ENCODE data around the gene ACVRL1.

Gene ACVRL1

DNA sequence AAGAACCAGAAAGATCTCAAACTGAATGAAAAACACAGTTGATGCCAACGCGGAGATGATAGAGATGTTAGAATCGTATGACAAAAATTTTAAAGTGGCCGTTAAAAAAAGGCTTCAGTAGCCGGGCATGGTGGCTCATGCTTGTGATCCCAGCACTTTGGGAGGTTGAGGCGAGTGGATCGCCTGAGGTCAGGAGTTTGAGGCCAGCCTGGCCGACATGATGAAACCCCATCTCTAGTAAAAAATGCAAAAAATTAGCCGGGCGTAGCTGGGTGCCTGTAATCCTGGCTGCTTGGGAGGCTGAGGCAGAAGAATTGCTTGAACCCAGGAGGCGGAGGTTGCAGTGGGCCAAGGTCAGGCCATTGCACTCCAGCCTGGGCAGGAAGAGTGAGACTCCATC is 5.4 kb upstream of the ACVRL1 start:
- DNase-seq (ENCODE audit: low spot score): no peak
- TF ChIP-seq, protein P1, sequence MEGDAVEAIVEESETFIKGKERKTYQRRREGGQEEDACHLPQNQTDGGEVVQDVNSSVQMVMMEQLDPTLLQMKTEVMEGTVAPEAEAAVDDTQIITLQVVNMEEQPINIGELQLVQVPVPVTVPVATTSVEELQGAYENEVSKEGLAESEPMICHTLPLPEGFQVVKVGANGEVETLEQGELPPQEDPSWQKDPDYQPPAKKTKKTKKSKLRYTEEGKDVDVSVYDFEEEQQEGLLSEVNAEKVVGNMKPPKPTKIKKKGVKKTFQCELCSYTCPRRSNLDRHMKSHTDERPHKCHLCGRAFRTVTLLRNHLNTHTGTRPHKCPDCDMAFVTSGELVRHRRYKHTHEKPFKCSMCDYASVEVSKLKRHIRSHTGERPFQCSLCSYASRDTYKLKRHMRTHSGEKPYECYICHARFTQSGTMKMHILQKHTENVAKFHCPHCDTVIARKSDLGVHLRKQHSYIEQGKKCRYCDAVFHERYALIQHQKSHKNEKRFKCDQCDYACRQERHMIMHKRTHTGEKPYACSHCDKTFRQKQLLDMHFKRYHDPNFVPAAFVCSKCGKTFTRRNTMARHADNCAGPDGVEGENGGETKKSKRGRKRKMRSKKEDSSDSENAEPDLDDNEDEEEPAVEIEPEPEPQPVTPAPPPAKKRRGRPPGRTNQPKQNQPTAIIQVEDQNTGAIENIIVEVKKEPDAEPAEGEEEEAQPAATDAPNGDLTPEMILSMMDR (IDR thresholded peaks at IDR 0.05; ENCODE audit: borderline replicate concordance, control extremely low read depth, extremely low read depth, insufficient read depth, missing control alignments): no peak
- in situ Hi-C loops (cut with MboI; ENCODE audit: low sequenced_read_pairs, unreplicated experiment): no loop called here

DNA sequence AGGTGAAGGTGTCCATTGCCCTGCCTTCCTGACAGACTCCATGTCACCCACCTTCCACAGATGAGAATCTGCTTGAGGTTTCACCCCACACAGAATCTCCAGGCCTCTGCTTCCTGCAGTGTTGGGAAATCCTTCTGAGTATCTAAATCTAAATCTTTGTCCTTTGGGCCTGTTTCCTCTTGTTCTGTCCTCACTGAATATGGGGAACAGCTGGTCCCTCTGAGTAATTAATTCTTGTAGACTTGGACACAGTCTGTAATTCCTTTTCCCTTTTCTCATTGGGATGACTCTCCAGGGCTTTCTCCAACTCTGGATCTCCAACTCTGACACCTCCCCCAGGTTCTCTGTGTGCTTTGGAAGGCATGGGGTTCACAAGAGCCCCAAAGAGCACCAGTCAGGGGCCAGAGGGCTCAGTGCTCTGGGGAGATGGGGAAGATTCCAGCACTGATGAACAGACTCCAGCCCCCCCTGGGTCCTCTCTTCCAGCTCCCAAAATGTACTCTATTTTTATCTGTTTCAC is 2.3 kb upstream of the ACVRL1 start:
- DNase-seq (ENCODE audit: low spot score): no peak
- TF ChIP-seq, protein P1 (IDR thresholded peaks at IDR 0.05; ENCODE audit: borderline replicate concordance, control extremely low read depth, extremely low read depth, insufficient read depth, missing control alignments): no peak
- in situ Hi-C loops (cut with MboI; ENCODE audit: low sequenced_read_pairs, unreplicated experiment): no loop called here

DNA sequence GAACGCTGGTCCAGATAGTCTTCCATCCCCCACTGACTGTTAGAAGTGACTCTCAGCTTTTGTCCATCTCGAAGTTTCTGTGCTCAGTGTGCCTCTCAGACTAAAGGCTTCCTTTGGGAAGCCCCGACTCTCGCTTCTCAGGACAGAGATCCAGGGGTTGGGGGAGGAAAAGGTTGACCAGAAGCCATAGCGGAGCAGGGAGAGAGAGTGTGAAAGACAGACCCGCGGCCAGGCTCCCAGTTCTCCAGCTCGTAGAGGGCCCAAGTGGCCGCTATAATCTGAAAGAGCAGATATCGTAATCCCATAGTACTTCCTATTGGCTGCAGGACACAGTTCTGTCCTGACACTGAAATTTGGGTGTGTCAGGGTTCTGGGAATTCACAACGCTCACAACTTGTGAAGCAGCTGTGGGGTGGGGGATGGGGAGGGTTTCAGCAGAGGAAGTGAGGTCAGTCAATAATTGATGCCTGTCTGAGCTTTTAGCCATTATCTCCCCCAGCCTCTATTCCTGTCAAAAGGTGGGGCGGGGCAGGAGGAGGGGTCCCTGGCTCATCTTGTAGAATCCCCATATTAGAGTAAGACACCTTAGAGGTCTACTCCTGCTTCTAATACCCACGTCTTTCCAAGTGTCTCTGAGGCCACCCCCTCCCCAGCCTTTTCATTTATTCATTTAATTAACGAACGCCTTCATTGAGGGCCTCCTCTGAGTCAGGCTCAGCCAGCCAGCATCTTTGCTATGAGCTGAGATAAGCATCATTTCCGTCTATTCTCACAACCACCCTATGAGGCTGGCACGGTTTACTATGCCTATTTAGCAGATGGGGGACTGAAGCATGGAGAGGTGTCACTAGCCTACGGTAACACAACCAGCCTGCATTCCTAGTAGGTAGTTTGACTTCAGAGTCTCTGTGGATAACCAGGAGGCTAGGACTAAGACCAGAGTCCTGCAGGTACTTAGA is 1.6 kb upstream of the ACVRL1 start:
- in situ Hi-C loops (cut with MboI; ENCODE audit: low sequenced_read_pairs, unreplicated experiment): no loop called here
- no peak for DNase-seq (ENCODE audit: low spot score)

DNA sequence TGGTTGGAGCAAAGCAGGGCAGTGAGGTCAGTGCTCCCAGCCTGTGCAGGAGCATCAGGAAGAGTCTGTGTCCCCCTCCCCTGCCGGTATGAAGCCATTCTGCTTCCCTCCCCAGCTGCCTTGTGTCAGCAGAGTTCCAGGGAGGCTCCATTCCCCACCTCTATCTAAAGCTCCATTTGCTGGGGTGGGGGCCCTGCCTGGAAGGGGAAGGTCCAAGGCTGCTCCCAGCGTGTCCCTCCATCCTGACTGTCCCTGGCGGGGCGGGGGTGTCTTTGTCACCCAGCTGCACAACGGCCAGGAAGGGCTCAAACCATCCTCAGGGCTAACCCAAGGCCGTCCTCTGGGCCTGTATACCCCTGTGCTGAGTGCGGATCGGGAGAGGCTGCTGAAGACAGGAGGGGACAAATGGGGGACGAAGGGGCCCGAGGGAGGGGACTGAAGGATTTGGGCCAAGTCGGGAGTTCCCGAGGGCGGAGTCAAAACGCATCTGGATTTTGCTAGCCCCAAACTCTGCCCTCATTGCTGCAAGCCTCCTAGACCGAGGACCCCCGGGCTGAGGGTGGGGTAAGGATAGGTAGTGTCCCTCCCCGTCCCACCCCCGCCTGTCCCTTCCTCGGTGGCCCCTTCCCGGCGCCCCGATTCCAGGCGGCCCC is 748 bp upstream of the ACVRL1 start:
- TF ChIP-seq, protein P1 (IDR thresholded peaks at IDR 0.05; ENCODE audit: borderline replicate concordance, control extremely low read depth, extremely low read depth, insufficient read depth, missing control alignments): no peak
- in situ Hi-C loops (cut with MboI; ENCODE audit: low sequenced_read_pairs, unreplicated experiment): no loop called here
- no peak for DNase-seq (ENCODE audit: low spot score)

More for the DNA sequence above, 1.6 kb upstream of the ACVRL1 start:
- TF ChIP-seq, protein P1 (IDR thresholded peaks at IDR 0.05; ENCODE audit: borderline replicate concordance, control extremely low read depth, extremely low read depth, insufficient read depth, missing control alignments): no peak

DNA sequence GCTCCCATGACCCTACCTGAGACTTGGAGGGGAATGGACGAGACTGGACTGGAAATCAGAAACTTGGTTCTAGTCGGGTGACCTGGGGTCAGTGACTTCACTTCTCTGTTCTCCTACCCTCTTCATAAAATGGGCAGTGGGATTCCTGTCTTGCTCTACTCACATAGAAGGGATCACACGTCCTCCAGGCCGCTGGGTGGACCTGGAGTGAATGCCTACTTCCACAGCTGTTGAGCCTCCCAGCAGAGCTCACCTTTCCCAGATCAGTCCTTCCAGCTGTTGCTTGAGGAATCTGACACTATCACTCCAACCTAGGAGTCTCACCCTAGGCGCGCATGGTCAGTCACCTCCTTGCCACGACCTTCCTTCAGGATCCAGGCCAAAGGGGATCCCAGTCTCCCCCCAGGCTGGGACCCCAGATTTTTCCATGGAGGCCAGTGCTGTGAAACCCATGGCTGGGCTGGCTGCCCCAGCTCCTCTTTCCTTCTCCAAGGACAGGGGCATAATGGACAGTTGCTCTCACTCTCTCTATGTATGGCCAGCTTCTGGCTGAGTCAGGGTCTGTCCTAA is 637 bp downstream of the ACVRL1 start:
- in situ Hi-C loops (cut with MboI; ENCODE audit: low sequenced_read_pairs, unreplicated experiment): no loop called here
- TF ChIP-seq, protein P1 (IDR thresholded peaks at IDR 0.05; ENCODE audit: borderline replicate concordance, control extremely low read depth, extremely low read depth, insufficient read depth, missing control alignments): no peak
- no peak for DNase-seq (ENCODE audit: low spot score)

DNA sequence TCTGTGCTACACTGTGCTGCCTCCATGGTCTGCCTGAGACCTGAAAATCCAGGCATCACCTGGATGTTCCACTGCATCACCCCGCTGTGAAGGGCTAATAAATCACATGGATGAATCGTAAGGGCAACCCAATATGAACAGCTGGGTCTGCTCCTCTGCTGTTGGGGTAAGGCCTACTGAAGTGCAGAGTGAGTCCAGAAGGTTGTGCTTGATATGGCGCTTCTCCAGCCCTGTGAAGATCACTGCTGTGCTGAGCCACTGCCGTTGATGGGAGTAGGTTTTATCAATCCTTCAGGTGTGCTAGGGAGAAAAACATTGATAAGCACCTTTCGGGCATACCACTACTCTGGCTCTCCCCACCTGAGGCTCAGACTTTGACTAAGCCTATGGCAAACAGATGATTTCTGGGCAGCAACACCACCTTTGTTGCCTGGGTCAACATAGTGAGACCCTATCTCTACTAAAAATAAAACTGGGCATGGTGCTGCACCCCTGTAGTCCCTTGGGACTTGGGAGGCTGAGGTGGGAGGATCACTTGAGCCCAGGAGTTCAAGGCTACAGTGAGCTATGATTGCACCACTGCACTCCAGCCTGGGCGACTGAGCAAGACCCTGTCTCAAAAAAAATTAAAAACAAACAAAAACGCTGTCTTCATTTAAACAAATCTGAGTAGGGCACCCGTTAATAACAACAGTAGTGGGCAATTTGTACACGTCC is 1.7 kb downstream of the ACVRL1 start:
- in situ Hi-C loops (cut with MboI; ENCODE audit: low sequenced_read_pairs, unreplicated experiment): no loop called here
- TF ChIP-seq, protein P1 (IDR thresholded peaks at IDR 0.05; ENCODE audit: borderline replicate concordance, control extremely low read depth, extremely low read depth, insufficient read depth, missing control alignments): no peak
- DNase-seq (ENCODE audit: low spot score): no peak
